ENCODE data around the gene PLPPR1. TPM values are rescaled to one million over a fixed set of nuclear protein-coding genes. Genes with fewer than 3 reads are reported as not detected.
"Not testable (repeated sequence)": the region's sequence is repeated elsewhere in the genome, so short reads cannot be mapped to it uniquely, and the experiment has no call there.

Gene PLPPR1
- total RNA-seq, 1 donor from 2014 or later: 6.3 TPM

GRCh38 chr9:101325053-101325452 lies 296.5 kb downstream of the PLPPR1 start:
- no peaks in the 10 kb centered on the region for H3K9me3 ChIP-seq (ENCODE audit: control insufficient read depth in 3 of 3, low read length in 3 of 3)
- no peaks in the 10 kb centered on the region for H3K36me3 ChIP-seq (ENCODE audit: control insufficient read depth in 3 of 3, insufficient read depth in 3 of 3, low read length in 3 of 3)
- no peak overlapping the region for H3K9ac ChIP-seq (ENCODE audit: low read depth in 1 of 3, low read length in 3 of 3)
- no peaks in the 10 kb centered on the region for H3K4me1 ChIP-seq (ENCODE audit: control insufficient read depth in 3 of 3, insufficient read depth in 3 of 3, low read length in 3 of 3)
- no peak overlapping the region for H3K4me3 ChIP-seq (ENCODE audit: low read length in 3 of 3)
- H3K27ac ChIP-seq (ENCODE audit: low read depth, low read length): no peak overlapping the region
- H3K27me3 ChIP-seq (ENCODE audit: control insufficient read depth in 3 of 3, insufficient read depth in 3 of 3, low read length in 3 of 3): no peaks in the 10 kb centered on the region

- no peak overlapping the region for H3K9ac ChIP-seq (ENCODE audit: low read depth in 1 of 3, low read length in 3 of 3)
Measured at GRCh38 chr9:101326035-101326434, 297.5 kb downstream of the PLPPR1 start.

GRCh38 chr9:101326501-101326900 lies 298.0 kb downstream of the PLPPR1 start:
- no peak overlapping the region for H3K4me3 ChIP-seq (ENCODE audit: low read length in 3 of 3)
- no peaks in the 10 kb centered on the region for H3K4me1 ChIP-seq (ENCODE audit: control insufficient read depth in 3 of 3, insufficient read depth in 3 of 3, low read length in 3 of 3)
- H3K9ac ChIP-seq (ENCODE audit: low read depth in 1 of 3, low read length in 3 of 3): no peak overlapping the region
- H3K27ac ChIP-seq (ENCODE audit: low read depth, low read length): no peak overlapping the region
- H3K36me3 ChIP-seq (ENCODE audit: control insufficient read depth in 3 of 3, insufficient read depth in 3 of 3, low read length in 3 of 3): no peaks in the 10 kb centered on the region
- H3K27me3 ChIP-seq (ENCODE audit: control insufficient read depth in 3 of 3, insufficient read depth in 3 of 3, low read length in 3 of 3): no peaks in the 10 kb centered on the region
- no peaks in the 10 kb centered on the region for H3K9me3 ChIP-seq (ENCODE audit: control insufficient read depth in 3 of 3, low read length in 3 of 3)

More at GRCh38 chr9:101326035-101326434, 297.5 kb downstream of the PLPPR1 start:
- no peaks in the 10 kb centered on the region for H3K36me3 ChIP-seq (ENCODE audit: control insufficient read depth in 3 of 3, insufficient read depth in 3 of 3, low read length in 3 of 3)
- H3K4me3 ChIP-seq (ENCODE audit: low read length in 3 of 3): no peak overlapping the region
- H3K9me3 ChIP-seq (ENCODE audit: control insufficient read depth in 3 of 3, low read length in 3 of 3): no peaks in the 10 kb centered on the region
- no peak overlapping the region for H3K27ac ChIP-seq (ENCODE audit: low read depth, low read length)
- no peaks in the 10 kb centered on the region for H3K4me1 ChIP-seq (ENCODE audit: control insufficient read depth in 3 of 3, insufficient read depth in 3 of 3, low read length in 3 of 3)
- H3K27me3 ChIP-seq (ENCODE audit: control insufficient read depth in 3 of 3, insufficient read depth in 3 of 3, low read length in 3 of 3): no peaks in the 10 kb centered on the region

DNA sequence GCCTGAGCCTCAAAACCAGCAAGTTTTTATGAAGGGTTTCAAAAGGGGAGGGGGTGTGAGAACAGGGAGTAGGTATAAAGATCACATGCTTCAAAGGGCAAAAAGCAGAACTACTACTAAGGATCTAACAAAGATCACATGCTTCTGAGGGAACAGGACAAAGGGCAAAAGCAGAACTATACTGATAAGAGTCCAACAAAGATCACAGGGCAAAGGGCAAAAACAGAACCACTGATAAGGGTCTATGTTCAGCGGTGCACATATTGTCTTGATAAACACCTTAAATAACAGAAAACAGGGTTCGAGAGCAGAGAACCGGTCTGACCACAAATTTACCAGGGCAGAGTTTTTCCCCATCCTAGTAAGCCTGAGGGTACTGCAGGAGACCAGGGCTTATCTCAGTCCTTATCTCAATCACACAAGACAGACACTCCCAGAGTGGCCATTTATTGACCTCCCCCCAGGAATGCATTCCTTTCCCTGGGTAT lies 298.9 kb downstream of the PLPPR1 start:
- H3K36me3 ChIP-seq (ENCODE audit: control insufficient read depth in 3 of 3, insufficient read depth in 3 of 3, low read length in 3 of 3); H3K9ac ChIP-seq (ENCODE audit: low read depth in 1 of 3, low read length in 3 of 3); H3K27me3 ChIP-seq (ENCODE audit: control insufficient read depth in 3 of 3, insufficient read depth in 3 of 3, low read length in 3 of 3); H3K27ac ChIP-seq (ENCODE audit: low read depth, low read length); H3K4me3 ChIP-seq (ENCODE audit: low read length in 3 of 3); H3K9me3 ChIP-seq (ENCODE audit: control insufficient read depth in 3 of 3, low read length in 3 of 3); H3K4me1 ChIP-seq (ENCODE audit: control insufficient read depth in 3 of 3, insufficient read depth in 3 of 3, low read length in 3 of 3): not testable (repeated sequence)

GRCh38 chr9:101332362-101332761 lies 303.8 kb downstream of the PLPPR1 start:
- H3K9me3 ChIP-seq (ENCODE audit: control insufficient read depth in 3 of 3, low read length in 3 of 3): no peaks in the 10 kb centered on the region

GRCh38 chr9:101333490-101333889 lies 305.0 kb downstream of the PLPPR1 start:
- no peaks in the 10 kb centered on the region for H3K36me3 ChIP-seq (ENCODE audit: control insufficient read depth in 3 of 3, insufficient read depth in 3 of 3, low read length in 3 of 3)
- no peak overlapping the region for H3K4me3 ChIP-seq (ENCODE audit: low read length in 3 of 3)
- no peak overlapping the region for H3K9ac ChIP-seq (ENCODE audit: low read depth in 1 of 3, low read length in 3 of 3)
- H3K27me3 ChIP-seq (ENCODE audit: control insufficient read depth in 3 of 3, insufficient read depth in 3 of 3, low read length in 3 of 3): no peaks in the 10 kb centered on the region
- no peaks in the 10 kb centered on the region for H3K9me3 ChIP-seq (ENCODE audit: control insufficient read depth in 3 of 3, low read length in 3 of 3)
- no peak overlapping the region for H3K27ac ChIP-seq (ENCODE audit: low read depth, low read length)
- H3K4me1 ChIP-seq (ENCODE audit: control insufficient read depth in 3 of 3, insufficient read depth in 3 of 3, low read length in 3 of 3): no peaks in the 10 kb centered on the region

More at GRCh38 chr9:101332362-101332761, 303.8 kb downstream of the PLPPR1 start:
- Histone ChIP-seq H3K4me1 (ENCODE audit: control insufficient read depth in 3 of 3, insufficient read depth in 3 of 3, low read length in 3 of 3) (no peaks in the 10 kb centered on the region), H3K27me3 (ENCODE audit: control insufficient read depth in 3 of 3, insufficient read depth in 3 of 3, low read length in 3 of 3) (no peaks in the 10 kb centered on the region), H3K4me3 (ENCODE audit: low read length in 3 of 3) (no peak overlapping the region), H3K27ac (ENCODE audit: low read depth, low read length) (no peak overlapping the region), H3K9ac (ENCODE audit: low read depth in 1 of 3, low read length in 3 of 3) (no peak overlapping the region), H3K36me3 (ENCODE audit: control insufficient read depth in 3 of 3, insufficient read depth in 3 of 3, low read length in 3 of 3) (no peaks in the 10 kb centered on the region)

DNA sequence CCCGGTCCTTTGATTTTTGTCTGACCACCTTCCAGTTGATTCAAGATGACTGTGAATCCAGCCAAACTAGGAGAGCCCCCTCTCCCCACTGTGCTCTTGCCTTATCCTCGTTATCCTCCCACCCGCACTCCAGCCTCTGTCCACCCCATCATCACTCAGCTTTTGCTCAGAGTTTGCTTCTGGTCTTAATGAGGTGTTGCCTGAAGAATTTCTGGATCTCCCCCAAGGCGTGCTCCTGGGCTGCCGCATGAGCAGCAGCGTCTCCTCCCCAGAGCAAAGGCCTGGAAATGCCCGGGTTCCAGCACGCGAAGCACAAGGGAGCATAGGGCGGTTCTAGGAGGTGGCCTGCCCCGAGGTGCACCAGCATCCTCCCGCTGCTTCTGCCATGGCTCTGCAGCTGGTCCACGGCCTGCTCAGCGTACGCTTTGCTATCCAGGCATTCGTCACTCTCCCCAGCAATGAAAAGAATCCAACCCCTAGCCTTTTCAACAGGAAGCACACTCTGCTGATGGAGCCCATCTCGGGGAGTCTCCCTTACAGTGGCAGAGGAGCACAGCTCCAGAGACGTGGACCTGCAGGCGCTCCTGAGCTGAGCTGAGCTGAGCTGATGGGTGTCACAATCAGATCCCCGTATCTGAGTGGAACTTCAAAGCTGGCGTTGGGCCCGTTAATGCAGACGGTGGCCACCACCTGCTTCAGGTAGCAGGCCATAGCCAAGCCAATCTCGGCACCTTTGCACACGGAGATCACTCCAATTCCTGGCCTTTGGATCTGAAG lies 305.6 kb downstream of the PLPPR1 start:
- no peaks in the 10 kb centered on the region for H3K36me3 ChIP-seq (ENCODE audit: control insufficient read depth in 3 of 3, insufficient read depth in 3 of 3, low read length in 3 of 3)
- no peak overlapping the region for H3K9ac ChIP-seq (ENCODE audit: low read depth in 1 of 3, low read length in 3 of 3)
- H3K4me1 ChIP-seq (ENCODE audit: control insufficient read depth in 3 of 3, insufficient read depth in 3 of 3, low read length in 3 of 3): no peaks in the 10 kb centered on the region
- H3K4me3 ChIP-seq (ENCODE audit: low read length in 3 of 3): no peak overlapping the region
- H3K27ac ChIP-seq (ENCODE audit: low read depth, low read length): no peak overlapping the region
- no peaks in the 10 kb centered on the region for H3K27me3 ChIP-seq (ENCODE audit: control insufficient read depth in 3 of 3, insufficient read depth in 3 of 3, low read length in 3 of 3)
- H3K9me3 ChIP-seq (ENCODE audit: control insufficient read depth in 3 of 3, low read length in 3 of 3): no peaks in the 10 kb centered on the region

- Histone ChIP-seq H3K9ac (ENCODE audit: low read depth in 1 of 3, low read length in 3 of 3) (no peak overlapping the region), H3K36me3 (ENCODE audit: control insufficient read depth in 3 of 3, insufficient read depth in 3 of 3, low read length in 3 of 3) (no peaks in the 10 kb centered on the region), H3K27me3 (ENCODE audit: control insufficient read depth in 3 of 3, insufficient read depth in 3 of 3, low read length in 3 of 3) (no peaks in the 10 kb centered on the region), H3K4me3 (ENCODE audit: low read length in 3 of 3) (no peak overlapping the region), H3K4me1 (ENCODE audit: control insufficient read depth in 3 of 3, insufficient read depth in 3 of 3, low read length in 3 of 3) (no peaks in the 10 kb centered on the region), H3K27ac (ENCODE audit: low read depth, low read length) (no peak overlapping the region), H3K9me3 (ENCODE audit: control insufficient read depth in 3 of 3, low read length in 3 of 3) (no peaks in the 10 kb centered on the region)
Measured at GRCh38 chr9:101336091-101336490, 307.6 kb downstream of the PLPPR1 start.

DNA sequence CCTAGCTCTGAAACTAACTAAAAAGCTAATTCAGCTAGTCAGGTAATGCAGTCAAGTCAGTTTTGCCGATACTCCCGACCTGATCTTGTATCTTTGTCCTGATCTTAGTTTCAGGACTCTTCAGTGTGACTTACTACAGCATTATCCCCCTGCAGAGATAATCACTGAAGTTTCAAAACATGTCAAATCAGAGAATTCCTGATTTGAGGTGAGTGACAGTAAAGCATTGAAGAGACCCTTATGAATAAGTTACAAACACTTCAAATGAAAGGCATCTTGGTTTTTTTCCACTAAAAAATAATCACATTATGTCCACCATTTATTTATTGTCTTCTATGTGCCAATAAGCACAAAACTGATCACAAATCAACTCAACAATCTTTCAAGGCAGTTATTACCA lies 308.7 kb downstream of the PLPPR1 start:
- Histone ChIP-seq H3K27ac (ENCODE audit: low read depth, low read length) (no peak overlapping the region), H3K36me3 (ENCODE audit: control insufficient read depth in 3 of 3, insufficient read depth in 3 of 3, low read length in 3 of 3) (no peaks in the 10 kb centered on the region), H3K4me3 (ENCODE audit: low read length in 3 of 3) (no peak overlapping the region), H3K4me1 (ENCODE audit: control insufficient read depth in 3 of 3, insufficient read depth in 3 of 3, low read length in 3 of 3) (no peaks in the 10 kb centered on the region), H3K27me3 (ENCODE audit: control insufficient read depth in 3 of 3, insufficient read depth in 3 of 3, low read length in 3 of 3) (no peaks in the 10 kb centered on the region), H3K9me3 (ENCODE audit: control insufficient read depth in 3 of 3, low read length in 3 of 3) (no peaks in the 10 kb centered on the region), H3K9ac (ENCODE audit: low read depth in 1 of 3, low read length in 3 of 3) (no peak overlapping the region)

DNA sequence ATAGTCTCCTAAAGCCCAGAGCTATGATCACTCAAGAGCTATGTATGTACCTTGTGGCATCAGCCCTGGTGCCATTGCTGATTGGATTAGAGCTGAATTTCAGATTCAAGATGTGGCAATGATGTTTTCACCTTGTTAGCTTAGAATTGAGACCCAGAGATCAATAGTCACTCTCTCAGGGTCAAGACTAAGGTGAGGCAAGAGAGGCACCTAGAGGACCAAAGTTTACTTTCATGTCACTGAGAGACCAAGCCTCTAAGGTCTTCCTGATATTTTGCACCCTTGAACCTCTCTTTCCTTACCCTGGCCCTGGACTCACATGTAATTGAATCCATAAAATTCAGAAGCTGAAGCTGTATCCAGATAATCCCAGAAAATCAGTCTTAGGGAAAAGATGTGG lies 313.4 kb downstream of the PLPPR1 start:
- H3K9me3 ChIP-seq (ENCODE audit: control insufficient read depth in 3 of 3, low read length in 3 of 3): no peaks in the 10 kb centered on the region
- H3K9ac ChIP-seq (ENCODE audit: low read depth in 1 of 3, low read length in 3 of 3): no peak overlapping the region
- H3K27ac ChIP-seq (ENCODE audit: low read depth, low read length): no peak overlapping the region
- H3K4me1 ChIP-seq (ENCODE audit: control insufficient read depth in 3 of 3, insufficient read depth in 3 of 3, low read length in 3 of 3): no peaks in the 10 kb centered on the region
- H3K4me3 ChIP-seq (ENCODE audit: low read length in 3 of 3): no peak overlapping the region
- H3K27me3 ChIP-seq (ENCODE audit: control insufficient read depth in 3 of 3, insufficient read depth in 3 of 3, low read length in 3 of 3): peaks cover 0 to 1% (median 0%) of the 10 kb centered on the region in 3 donors
- no peaks in the 10 kb centered on the region for H3K36me3 ChIP-seq (ENCODE audit: control insufficient read depth in 3 of 3, insufficient read depth in 3 of 3, low read length in 3 of 3)
